ENCODE results near the gene GJD3. TPM values are rescaled to one million over a fixed set of nuclear protein-coding genes. Genes with fewer than 3 reads are reported as not detected.
"Not testable (repeated sequence)": the region's sequence is repeated elsewhere in the genome, so short reads cannot be mapped to it uniquely, and the experiment has no call there.

Gene GJD3
- total RNA-seq, 2 experiments from 2014 or later = not detected

- H3K27ac Mint-ChIP-seq = no peak overlapping the region
- H3K9me3 Mint-ChIP-seq (ENCODE audit: low read depth) = peaks cover 1% of the 10 kb centered on the region
- ATAC-seq (peak; percentile 75), DNase-seq (peak; percentile 57)
- H3K4me3 Mint-ChIP-seq = no peak overlapping the region
- no peaks in the 10 kb centered on the region for H3K27me3 Mint-ChIP-seq
- POLR2A ChIA-PET = no interaction called here
- H3K4me1 Mint-ChIP-seq = peaks cover 33% of the 10 kb centered on the region
- intact Hi-C loops (cut with DNase I, micrococcal nuclease) = loop anchor here in 1 of 2 experiments (5.0 kb wide), 1 partner anchor 226 kb away; no protein-coding TSS in a partner anchor
- CTCF ChIA-PET = interaction anchor here (0.8 to 1.5 kb wide), 3 partner anchors 9 to 45 kb away, joined by 3 read pairs; no protein-coding TSS in a partner anchor
- no peaks in the 10 kb centered on the region for H3K36me3 Mint-ChIP-seq (ENCODE audit: low read depth)
Measured at GRCh38 chr17:40371261-40371929, 6.9 kb upstream of the GJD3 start.

GRCh38 chr17:40369923-40370322, 5.4 kb upstream of the GJD3 start:
- Mint-ChIP-seq H3K27me3 (no peaks in the 10 kb centered on the region), H3K27ac (no peak overlapping the region), H3K36me3 (ENCODE audit: low read depth) (no peaks in the 10 kb centered on the region), H3K9me3 (ENCODE audit: low read depth) (no peaks in the 10 kb centered on the region), H3K4me1 (peaks cover 33% of the 10 kb centered on the region), H3K4me3 (no peak overlapping the region)
- CTCF ChIA-PET = interaction anchor here (0.9 to 1.4 kb wide), 2 partner anchors 15 to 46 kb away, joined by 3 read pairs; no protein-coding TSS in a partner anchor
- ATAC-seq (no peak), DNase-seq (no peak)
- intact Hi-C loops (cut with DNase I, micrococcal nuclease) = loop anchor here in 1 of 2 experiments (5.0 kb wide), 1 partner anchor 227 kb away; no protein-coding TSS in a partner anchor
- POLR2A ChIA-PET = no interaction called here

GRCh38 chr17:40367728-40368127, 3.2 kb upstream of the GJD3 start:
- H3K27me3 Mint-ChIP-seq; H3K36me3 Mint-ChIP-seq (ENCODE audit: low read depth); intact Hi-C loops (cut with DNase I, micrococcal nuclease); H3K27ac Mint-ChIP-seq; H3K4me3 Mint-ChIP-seq; DNase-seq; ATAC-seq; H3K9me3 Mint-ChIP-seq (ENCODE audit: low read depth): not testable (repeated sequence)
- ChIA-PET POLR2A (interaction anchor here (0.7 kb wide), 1 partner anchor 58 kb away, joined by 4 read pairs; no protein-coding TSS in a partner anchor), CTCF (interaction anchor here (1.1 to 2.0 kb wide), 3 partner anchors 13 to 50 kb away, joined by 4 to 10 read pairs (median 5); partner anchors contain the start of gene TOP2A)
- H3K4me1 Mint-ChIP-seq = peaks cover 15% of the 10 kb centered on the region

- no peaks in the 10 kb centered on the region for H3K9me3 Mint-ChIP-seq (ENCODE audit: low read depth)
- CTCF ChIA-PET = interaction anchor here (0.6 to 2.6 kb wide), 3 partner anchors 10 to 712 kb away, joined by 3 to 8 read pairs (median 3); no protein-coding TSS in a partner anchor
- H3K4me1 Mint-ChIP-seq = peaks cover 12% of the 10 kb centered on the region
- ATAC-seq (no peak), DNase-seq (no peak)
- H3K27me3 Mint-ChIP-seq = peaks cover 4% of the 10 kb centered on the region
- H3K4me3 Mint-ChIP-seq = no peak overlapping the region
- POLR2A ChIA-PET = no interaction called here
- no peak overlapping the region for H3K27ac Mint-ChIP-seq
- H3K36me3 Mint-ChIP-seq (ENCODE audit: low read depth) = no peaks in the 10 kb centered on the region
- intact Hi-C loops (cut with DNase I, micrococcal nuclease) = no loop called here
Measured at GRCh38 chr17:40366861-40367518, 2.5 kb upstream of the GJD3 start.

GRCh38 chr17:40366076-40366860, 1.7 kb upstream of the GJD3 start:
- intact Hi-C loops (cut with DNase I, micrococcal nuclease) = no loop called here
- H3K4me1 Mint-ChIP-seq = peaks cover 13% of the 10 kb centered on the region
- H3K27ac Mint-ChIP-seq = no peak overlapping the region

GRCh38 chr17:40364906-40365305, 369 bp upstream of the GJD3 start:
- intact Hi-C loops (cut with DNase I, micrococcal nuclease) = loop anchor here in 1 of 2 experiments (5.0 kb wide), 2 partner anchors 257 to 452 kb away; no protein-coding TSS in a partner anchor
- Mint-ChIP-seq H3K36me3 (ENCODE audit: low read depth) (no peaks in the 10 kb centered on the region), H3K9me3 (ENCODE audit: low read depth) (no peaks in the 10 kb centered on the region), H3K27ac (no peak overlapping the region), H3K4me1 (peaks cover 13% of the 10 kb centered on the region), H3K4me3 (no peak overlapping the region), H3K27me3 (peaks cover 10% of the 10 kb centered on the region)
- DNase-seq = no peak
- CTCF ChIA-PET = interaction anchor here (0.7 to 2.6 kb wide), 8 partner anchors 8 to 195 kb away, joined by 3 to 16 read pairs (median 4); partner anchors contain the start of gene WIPF2
- POLR2A ChIA-PET = interaction anchor here (0.6 to 1.9 kb wide), 2 partner anchors 8 to 195 kb away, joined by 4 to 6 read pairs; no protein-coding TSS in a partner anchor
- no peak for ATAC-seq

More at GRCh38 chr17:40366076-40366860, 1.7 kb upstream of the GJD3 start:
- no peak overlapping the region for H3K4me3 Mint-ChIP-seq
- CTCF ChIA-PET = interaction anchor here (0.7 to 2.6 kb wide), 5 partner anchors 11 to 167 kb away, joined by 3 to 16 read pairs (median 4); partner anchors contain the start of gene WIPF2
- peaks cover 7% of the 10 kb centered on the region for H3K27me3 Mint-ChIP-seq
- ATAC-seq (no peak), DNase-seq (no peak)
- POLR2A ChIA-PET = interaction anchor here (0.6 to 1.2 kb wide), 3 partner anchors 8 to 116 kb away, joined by 3 to 7 read pairs (median 4); no protein-coding TSS in a partner anchor
- H3K36me3 Mint-ChIP-seq (ENCODE audit: low read depth) = no peaks in the 10 kb centered on the region
- H3K9me3 Mint-ChIP-seq (ENCODE audit: low read depth) = no peaks in the 10 kb centered on the region

GRCh38 chr17:40363111-40363827, 1.3 kb downstream of the GJD3 start:
- H3K27me3 Mint-ChIP-seq = peaks cover 10% of the 10 kb centered on the region
- intact Hi-C loops (cut with DNase I, micrococcal nuclease) = loop anchor here (2.0 to 5.0 kb wide), 3 partner anchors 118 to 454 kb away; no protein-coding TSS in a partner anchor
- peak overlapping the region; percentile 67 for H3K4me3 Mint-ChIP-seq
- ChIA-PET CTCF (interaction anchor here (0.6 to 10.3 kb wide), 21 partner anchors 8 to 271 kb away, joined by 3 to 150 read pairs (median 4); partner anchors contain the start of gene TOP2A), POLR2A (interaction anchor here (0.7 to 1.8 kb wide), 5 partner anchors 54 to 186 kb away, joined by 3 to 6 read pairs (median 3); partner anchors contain the start of gene TOP2A)
- H3K9me3 Mint-ChIP-seq (ENCODE audit: low read depth) = no peaks in the 10 kb centered on the region
- H3K27ac Mint-ChIP-seq = no peak overlapping the region
- peaks cover 18% of the 10 kb centered on the region for H3K4me1 Mint-ChIP-seq
- H3K36me3 Mint-ChIP-seq (ENCODE audit: low read depth) = no peaks in the 10 kb centered on the region
- DNase-seq (peak; percentile 62), ATAC-seq (peak; percentile 42)

GRCh38 chr17:40362696-40363110, 1.8 kb downstream of the GJD3 start:
- no peaks in the 10 kb centered on the region for H3K9me3 Mint-ChIP-seq (ENCODE audit: low read depth)
- H3K27ac Mint-ChIP-seq = no peak overlapping the region
- H3K4me1 Mint-ChIP-seq = peaks cover 20% of the 10 kb centered on the region
- ATAC-seq (peak; percentile 91), DNase-seq (peak; percentile 95)
- H3K36me3 Mint-ChIP-seq (ENCODE audit: low read depth) = no peaks in the 10 kb centered on the region
- ChIA-PET POLR2A (interaction anchor here (0.7 to 1.8 kb wide), 7 partner anchors 55 to 186 kb away, joined by 3 to 8 read pairs (median 3); partner anchors contain the start of gene TOP2A), CTCF (interaction anchor here (0.6 to 10.3 kb wide), 25 partner anchors 9 to 272 kb away, joined by 3 to 150 read pairs (median 4); partner anchors contain the start of gene TOP2A)
- H3K27me3 Mint-ChIP-seq = peaks cover 10% of the 10 kb centered on the region
- intact Hi-C loops (cut with DNase I, micrococcal nuclease) = loop anchor here (1.0 to 5.0 kb wide), 7 partner anchors 53 to 455 kb away; partner anchors contain the start of gene IGFBP4 (in 1 of the 2)
- H3K4me3 Mint-ChIP-seq = peak overlapping the region; percentile 67

GRCh38 chr17:40361925-40362695, 2.4 kb downstream of the GJD3 start:
- Mint-ChIP-seq H3K27me3 (peaks cover 10% of the 10 kb centered on the region), H3K4me1 (peaks cover 20% of the 10 kb centered on the region), H3K36me3 (ENCODE audit: low read depth) (no peaks in the 10 kb centered on the region), H3K27ac (no peak overlapping the region), H3K9me3 (ENCODE audit: low read depth) (no peaks in the 10 kb centered on the region), H3K4me3 (peak overlapping the region; percentile 56)
- CTCF ChIA-PET = interaction anchor here (0.6 to 10.3 kb wide), 23 partner anchors 10 to 199 kb away, joined by 3 to 150 read pairs (median 4); partner anchors contain the start of genes IGFBP4 and TOP2A
- ATAC-seq = peak; percentile 26
- intact Hi-C loops (cut with DNase I, micrococcal nuclease) = loop anchor here (1.0 to 5.0 kb wide), 7 partner anchors 53 to 455 kb away; partner anchors contain the start of gene IGFBP4 (in 1 of the 2)
- POLR2A ChIA-PET = interaction anchor here (0.7 to 1.8 kb wide), 6 partner anchors 55 to 187 kb away, joined by 3 to 8 read pairs (median 4); partner anchors contain the start of gene TOP2A
- DNase-seq = no peak
